HG02870 (cell line): Measurements from ENCODE around the gene ELOA.
"Not testable (repeated sequence)": the region's sequence is repeated elsewhere in the genome, so short reads cannot be mapped to it uniquely, and the experiment has no call there.

Experiments
- ATAC-seq: cut with Tn5 transposase; IDR thresholded peaks from one replicate; pipeline ENCODE4 v1.9.1; 2021; ENCODE audit warnings: mild to moderate bottlenecking, moderate library complexity; ENCODE audit not compliant: unreplicated experiment

ELOA gene

GRCh38 chr1:23799255-23799569 is 55.9 kb downstream of the ELOA start:
- ATAC-seq = no peak

- ATAC-seq = no peak
Measured at GRCh38 chr1:23799570-23800399, 56.5 kb downstream of the ELOA start.

GRCh38 chr1:23800400-23801337 is 57.4 kb downstream of the ELOA start, which contains the start of gene GALE:
Gene GALE, minus strand, starts transcription at chr1:23800754. Its CDS starts 1,747 bp downstream, at chr1:23799007.
- peak; percentile 66 for ATAC-seq

- ATAC-seq = no peak
Measured at GRCh38 chr1:23801338-23801748, 58.1 kb downstream of the ELOA start.

GRCh38 chr1:23801876-23802275 is 58.6 kb downstream of the ELOA start:
- no peak for ATAC-seq

GRCh38 chr1:23802809-23803342 is 59.6 kb downstream of the ELOA start:
- not testable (repeated sequence) for ATAC-seq

GRCh38 chr1:23803674-23804073 is 60.4 kb downstream of the ELOA start:
- no peak for ATAC-seq

GRCh38 chr1:23804183-23804835 is 61.0 kb downstream of the ELOA start:
- ATAC-seq = no peak

GRCh38 chr1:23805025-23805424 is 61.8 kb downstream of the ELOA start:
- ATAC-seq = no peak

GRCh38 chr1:23806280-23806679 is 63.0 kb downstream of the ELOA start:
- no peak for ATAC-seq

GRCh38 chr1:23807453-23807852 is 64.2 kb downstream of the ELOA start:
- no peak for ATAC-seq

GRCh38 chr1:23809751-23810171 is 66.5 kb downstream of the ELOA start:
- ATAC-seq = peak; percentile 70

- peak; percentile 43 for ATAC-seq
Measured at GRCh38 chr1:23810818-23811540, 67.7 kb downstream of the ELOA start.
